ENCODE results near the gene CAMTA1. TPM values are rescaled to one million over a fixed set of nuclear protein-coding genes. Genes with fewer than 3 reads are reported as not detected.

The CAMTA1 gene
- total RNA-seq, 1 experiment from 2014 or later: 50.3 TPM

DNA sequence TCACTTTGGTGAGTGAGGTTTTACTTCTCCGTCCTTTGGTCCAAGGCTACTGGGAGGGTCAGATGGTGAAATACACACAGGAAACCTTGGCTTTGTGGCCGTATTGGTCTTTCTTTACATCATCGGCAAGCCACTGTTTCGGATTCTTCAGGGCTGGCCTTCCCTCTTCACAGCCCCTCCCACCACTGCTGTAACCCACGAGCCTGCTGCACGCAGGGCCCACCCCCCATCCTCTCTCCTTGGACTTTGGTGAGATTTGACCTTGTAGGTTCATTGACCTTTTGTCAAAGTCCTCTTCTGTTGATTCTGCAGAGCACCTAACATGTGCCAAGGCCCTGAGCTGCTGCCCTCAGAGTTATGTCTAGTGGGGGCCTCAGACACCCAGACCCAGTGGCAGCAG, 328.6 kb downstream of the CAMTA1 start:
- Mint-ChIP-seq H3K4me1 (ENCODE audit: low read depth, unreplicated experiment) (peaks cover 32% of the 10 kb centered on the region), H3K27ac (ENCODE audit: unreplicated experiment) (no peak overlapping the region), H3K4me3 (ENCODE audit: low read depth, unreplicated experiment) (no peak overlapping the region), H3K36me3 (ENCODE audit: insufficient read depth, unreplicated experiment) (no peaks in the 10 kb centered on the region), H3K27me3 (ENCODE audit: unreplicated experiment) (peaks cover 40% of the 10 kb centered on the region), H3K9me3 (ENCODE audit: low read depth, unreplicated experiment) (peaks cover 2% of the 10 kb centered on the region)
- CTCF ChIA-PET: no interaction called here
- TF ChIP-seq, protein P1, sequence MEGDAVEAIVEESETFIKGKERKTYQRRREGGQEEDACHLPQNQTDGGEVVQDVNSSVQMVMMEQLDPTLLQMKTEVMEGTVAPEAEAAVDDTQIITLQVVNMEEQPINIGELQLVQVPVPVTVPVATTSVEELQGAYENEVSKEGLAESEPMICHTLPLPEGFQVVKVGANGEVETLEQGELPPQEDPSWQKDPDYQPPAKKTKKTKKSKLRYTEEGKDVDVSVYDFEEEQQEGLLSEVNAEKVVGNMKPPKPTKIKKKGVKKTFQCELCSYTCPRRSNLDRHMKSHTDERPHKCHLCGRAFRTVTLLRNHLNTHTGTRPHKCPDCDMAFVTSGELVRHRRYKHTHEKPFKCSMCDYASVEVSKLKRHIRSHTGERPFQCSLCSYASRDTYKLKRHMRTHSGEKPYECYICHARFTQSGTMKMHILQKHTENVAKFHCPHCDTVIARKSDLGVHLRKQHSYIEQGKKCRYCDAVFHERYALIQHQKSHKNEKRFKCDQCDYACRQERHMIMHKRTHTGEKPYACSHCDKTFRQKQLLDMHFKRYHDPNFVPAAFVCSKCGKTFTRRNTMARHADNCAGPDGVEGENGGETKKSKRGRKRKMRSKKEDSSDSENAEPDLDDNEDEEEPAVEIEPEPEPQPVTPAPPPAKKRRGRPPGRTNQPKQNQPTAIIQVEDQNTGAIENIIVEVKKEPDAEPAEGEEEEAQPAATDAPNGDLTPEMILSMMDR (IDR thresholded peaks at IDR 0.05; ENCODE audit: unreplicated experiment): no peak
- no peak for DNase-seq
- no TSS peak for BruUV-seq (replicated peaks)
- intact Hi-C loops (cut with micrococcal nuclease; ENCODE audit: unreplicated experiment): no loop called here

DNA sequence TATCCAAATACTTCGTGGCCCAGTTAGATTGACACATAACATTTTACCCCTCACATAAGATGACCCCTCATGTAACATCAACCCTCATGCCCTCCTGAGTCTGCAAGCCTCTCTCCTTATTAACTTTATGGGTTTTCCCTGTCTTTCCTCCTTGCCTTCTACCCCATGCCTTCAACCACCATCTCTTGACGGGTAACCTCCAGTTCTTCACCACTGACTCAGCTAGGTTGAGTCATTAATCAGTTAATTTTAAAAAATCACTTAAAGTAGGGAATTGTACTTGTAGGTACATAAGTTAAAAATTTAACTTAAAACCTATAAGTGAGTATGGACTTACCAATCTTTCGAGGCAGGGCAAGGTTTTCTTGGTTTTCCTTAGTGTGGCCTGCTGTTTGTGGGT, 330.7 kb downstream of the CAMTA1 start:
- Mint-ChIP-seq H3K27me3 (ENCODE audit: unreplicated experiment) (peaks cover 20% of the 10 kb centered on the region), H3K4me1 (ENCODE audit: low read depth, unreplicated experiment) (peaks cover 18% of the 10 kb centered on the region), H3K4me3 (ENCODE audit: low read depth, unreplicated experiment) (no peak overlapping the region), H3K36me3 (ENCODE audit: insufficient read depth, unreplicated experiment) (no peaks in the 10 kb centered on the region), H3K9me3 (ENCODE audit: low read depth, unreplicated experiment) (peaks cover 2% of the 10 kb centered on the region), H3K27ac (ENCODE audit: unreplicated experiment) (no peak overlapping the region)
- TF ChIP-seq, protein P1 (IDR thresholded peaks at IDR 0.05; ENCODE audit: unreplicated experiment): no peak
- BruUV-seq (replicated peaks): no TSS peak
- no peak for DNase-seq
- CTCF ChIA-PET: no interaction called here
- intact Hi-C loops (cut with micrococcal nuclease; ENCODE audit: unreplicated experiment): no loop called here

DNA sequence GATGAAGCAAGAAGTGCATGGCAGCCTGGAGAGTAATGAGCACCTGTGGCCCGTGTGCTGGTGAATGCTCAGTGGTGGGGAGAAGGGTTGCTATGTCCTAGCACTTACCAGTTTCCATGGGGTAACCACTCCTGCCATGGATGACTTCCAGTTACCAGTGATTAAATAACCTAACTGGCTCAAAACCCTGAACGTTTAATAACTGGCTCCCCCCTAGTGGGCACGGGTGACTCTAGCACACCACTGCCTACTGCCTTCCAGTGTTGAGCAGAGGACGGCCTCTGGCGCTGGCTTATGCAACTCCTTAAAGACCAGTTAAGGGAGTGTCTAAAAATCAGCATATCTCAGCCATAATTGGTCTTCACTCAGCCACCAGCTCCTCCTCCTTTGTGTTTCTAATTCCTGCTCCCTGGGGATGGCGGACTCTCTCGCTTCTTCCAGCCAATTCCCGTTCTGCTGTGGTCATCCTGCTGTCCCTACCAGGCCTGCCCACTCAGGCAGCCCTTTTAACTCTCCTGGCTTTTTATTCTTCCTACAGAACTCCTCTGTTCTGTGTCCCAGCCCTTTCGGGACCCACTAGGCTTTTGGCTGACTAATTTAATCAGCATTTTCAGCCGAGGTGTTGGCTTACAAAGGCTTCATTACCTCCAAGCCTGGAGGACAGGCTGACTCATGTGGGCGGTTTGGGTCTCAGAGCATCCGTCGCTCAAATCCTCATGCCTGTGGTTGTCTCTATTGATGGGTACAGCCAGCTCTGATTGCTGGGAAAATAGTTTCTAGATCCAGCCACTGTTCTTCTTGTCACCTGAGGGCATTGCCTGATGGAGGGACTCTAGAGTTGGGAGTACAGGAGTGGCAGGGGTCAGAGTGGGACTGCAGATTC, 332.4 kb downstream of the CAMTA1 start:
- peak; percentile 71 for DNase-seq
- H3K4me1 Mint-ChIP-seq (ENCODE audit: low read depth, unreplicated experiment): peaks cover 17% of the 10 kb centered on the region
- no peaks in the 10 kb centered on the region for H3K36me3 Mint-ChIP-seq (ENCODE audit: insufficient read depth, unreplicated experiment)
- peak overlapping the region; percentile 93 for H3K27ac Mint-ChIP-seq (ENCODE audit: unreplicated experiment)
- intact Hi-C loops (cut with micrococcal nuclease; ENCODE audit: unreplicated experiment): no loop called here
- peak overlapping the region; percentile 69 for H3K4me3 Mint-ChIP-seq (ENCODE audit: low read depth, unreplicated experiment)
- TF ChIP-seq, protein P1 (IDR thresholded peaks at IDR 0.05; ENCODE audit: unreplicated experiment): no peak
- CTCF ChIA-PET: interaction anchor here (0.6 to 1.4 kb wide), 4 partner anchors 32 to 671 kb away, joined by 3 to 7 read pairs (median 5); no protein-coding TSS in a partner anchor
- peaks cover 8% of the 10 kb centered on the region for H3K27me3 Mint-ChIP-seq (ENCODE audit: unreplicated experiment)
- H3K9me3 Mint-ChIP-seq (ENCODE audit: low read depth, unreplicated experiment): peaks cover 2% of the 10 kb centered on the region
- no TSS peak for BruUV-seq (replicated peaks)

DNA sequence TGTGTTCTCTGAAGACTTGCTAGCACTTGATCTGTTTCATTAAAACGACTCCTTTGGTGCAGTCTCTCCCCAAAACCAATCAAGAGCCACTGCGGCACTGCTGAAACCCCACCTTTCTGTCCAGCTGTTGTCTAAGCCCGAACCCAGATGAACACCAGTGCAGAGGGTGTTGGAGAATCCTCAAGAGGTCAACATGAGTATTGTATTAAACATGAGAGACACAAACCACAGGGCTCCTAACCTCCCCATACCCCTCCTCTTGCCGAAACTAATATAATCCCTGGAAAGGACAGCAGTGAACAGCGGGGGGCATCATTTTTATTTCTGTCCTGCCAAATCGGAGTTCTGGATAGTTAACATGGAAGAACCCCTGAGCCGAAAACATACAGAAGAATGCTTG, 333.9 kb downstream of the CAMTA1 start:
- CTCF ChIA-PET: interaction anchor here (0.6 kb wide), 1 partner anchor 898 kb away, joined by 6 read pairs; no protein-coding TSS in a partner anchor
- Mint-ChIP-seq H3K9me3 (ENCODE audit: low read depth, unreplicated experiment) (peaks cover 2% of the 10 kb centered on the region), H3K27ac (ENCODE audit: unreplicated experiment) (no peak overlapping the region), H3K27me3 (ENCODE audit: unreplicated experiment) (no peaks in the 10 kb centered on the region), H3K4me1 (ENCODE audit: low read depth, unreplicated experiment) (peaks cover 17% of the 10 kb centered on the region), H3K4me3 (ENCODE audit: low read depth, unreplicated experiment) (no peak overlapping the region), H3K36me3 (ENCODE audit: insufficient read depth, unreplicated experiment) (no peaks in the 10 kb centered on the region)
- intact Hi-C loops (cut with micrococcal nuclease; ENCODE audit: unreplicated experiment): no loop called here
- no peak for DNase-seq
- TF ChIP-seq, protein P1 (IDR thresholded peaks at IDR 0.05; ENCODE audit: unreplicated experiment): no peak
- BruUV-seq (replicated peaks): no TSS peak
